SU-DHL-6 (cell line): Measurements from ENCODE around the gene FOSB.

ENCODE experiments used
- H2AFZ ChIP-seq: fragments of 200-600 bp; sonication (generic); 2 replicates; pipeline ENCODE4 v1.6.1; 2014; ENCODE audit warnings: low read depth, mild to moderate bottlenecking, moderate library complexity, mixed read lengths, antibody characterized with exemption, low read length; ENCODE audit not compliant: severe bottlenecking
- H3F3A ChIP-seq: fragments of 200-600 bp; shearing (Covaris generic); 2 replicates; pipeline ENCODE4 v1.6.0; 2016; ENCODE audit warnings: antibody characterized with exemption, mild to moderate bottlenecking; ENCODE audit not compliant: insufficient read depth
- H3K27ac ChIP-seq: fragments of 200-600 bp; sonication (generic); 2 replicates; pipeline ENCODE4 v1.5.1; 2016; ENCODE audit warnings: low read depth, mild to moderate bottlenecking, low read length, moderate library complexity, mixed read lengths
- H3K27me3 ChIP-seq: fragments of 200-600 bp; sonication (generic), shearing (Covaris generic); 2 replicates; pipeline ENCODE4 v1.6.0; 2014; ENCODE audit warnings: mild to moderate bottlenecking, low read length
- H3K36me3 ChIP-seq: fragments of 200-600 bp; sonication (generic); 2 replicates; pipeline ENCODE4 v1.6.1; 2014; ENCODE audit warnings: mild to moderate bottlenecking, low read length, mixed read lengths
- H3K4me2 ChIP-seq: fragments of 300-600, 200-600 bp; shearing (Covaris generic), sonication (generic); 2 replicates; pipeline ENCODE4 v1.6.0; 2014; ENCODE audit warnings: low read length, low read depth, mild to moderate bottlenecking; ENCODE audit not compliant: poor library complexity, severe bottlenecking
- H3K4me3 ChIP-seq: fragments of 200-600 bp; sonication (generic); 2 replicates; pipeline ENCODE4 v1.5.1; 2014; ENCODE audit warnings: antibody characterized with exemption, low read length, mild to moderate bottlenecking, mixed read lengths; ENCODE audit not compliant: insufficient read depth, poor library complexity, severe bottlenecking
- H3K79me2 ChIP-seq: fragments of 200-600 bp; sonication (generic); 2 replicates; pipeline ENCODE4 v1.6.1; 2014; ENCODE audit warnings: mild to moderate bottlenecking, low read length, moderate library complexity; ENCODE audit not compliant: insufficient read depth
- H3K9ac ChIP-seq: fragments of 200-600 bp; sonication (generic); 2 replicates; pipeline ENCODE4 v1.7.0; 2014; ENCODE audit warnings: mild to moderate bottlenecking, low read length
- H3K9me2 ChIP-seq: fragments of 200-600 bp; sonication (generic); replicated peaks from 2 replicates; pipeline ENCODE4 v1.6.1; 2014; ENCODE audit warnings: low read length; ENCODE audit not compliant: insufficient read depth
- H3K9me3 ChIP-seq: fragments of 200-600 bp; sonication (generic); 2 replicates; pipeline ENCODE4 v1.6.1; 2014; ENCODE audit warnings: low read length, mixed read lengths; ENCODE audit not compliant: insufficient read depth
- H4K20me1 ChIP-seq: fragments of 200-600 bp; sonication (generic); 2 replicates; pipeline ENCODE4 v1.6.1; 2014; ENCODE audit warnings: low read depth, mild to moderate bottlenecking, antibody characterized with exemption, low read length, moderate library complexity, mixed read lengths
- CTCF ChIP-seq: fragments of 200-600 bp; sonication (generic); IDR thresholded peaks from one replicate; pipeline ENCODE4 v1.5.1; 2017; ENCODE audit warnings: antibody characterized with exemption, mild to moderate bottlenecking, low read length, moderate library complexity; ENCODE audit not compliant: insufficient read depth, poor library complexity, severe bottlenecking
- EZH2phosphoT487 ChIP-seq: fragments of 200-600 bp; sonication (generic), shearing (Covaris generic); conservative IDR thresholded peaks from 2 replicates; pipeline ENCODE4 v1.6.1; 2018; ENCODE audit warnings: mild to moderate bottlenecking, antibody characterized with exemption, low read length, moderate library complexity, mixed read lengths

Gene FOSB

DNA sequence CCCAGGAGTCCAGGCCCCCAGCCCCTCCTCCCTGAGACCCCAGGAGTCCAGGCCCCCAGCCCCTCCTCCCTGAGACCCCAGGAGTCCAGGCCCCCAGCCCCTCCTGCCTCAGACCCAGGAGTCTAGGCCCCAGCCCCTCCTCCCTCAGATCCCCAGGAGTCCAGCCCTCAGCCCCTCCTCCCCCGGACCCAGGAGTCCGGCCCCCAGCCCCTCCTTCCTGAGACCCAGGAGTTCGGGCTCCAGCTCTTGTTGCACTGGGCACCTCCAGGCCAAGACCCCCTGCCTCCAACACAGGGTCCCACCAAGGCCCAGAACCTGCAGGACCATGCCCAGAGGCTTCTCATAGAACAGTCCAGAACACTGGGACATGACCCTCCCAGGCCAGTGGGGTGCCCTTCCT, 47.9 kb upstream of the FOSB start:
- Histone ChIP-seq H3K27ac (peak overlapping the region; percentile 75), H3F3A (peaks cover 15% of the 10 kb centered on the region)

DNA sequence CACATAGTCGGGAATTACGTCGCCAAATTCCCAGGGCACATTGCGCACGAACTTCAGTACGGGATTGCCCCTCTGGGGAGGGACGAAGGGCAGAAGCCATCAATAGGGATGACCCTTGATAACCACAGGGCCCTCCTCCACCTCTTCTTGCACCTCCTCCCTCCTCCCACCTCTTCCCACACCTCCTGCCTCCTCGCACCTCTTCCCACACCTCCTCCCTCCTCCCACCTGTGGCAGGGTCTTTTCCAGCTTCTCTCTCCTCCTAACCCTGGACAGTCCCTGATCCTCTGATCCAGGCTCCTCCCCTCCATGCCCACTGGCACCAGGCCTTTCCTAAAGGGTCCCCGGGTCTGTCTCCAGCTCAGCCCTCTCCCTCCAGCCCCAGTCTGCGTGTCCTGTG, 47.4 kb upstream of the FOSB start:
- Histone ChIP-seq H3K36me3 (no peaks in the 10 kb centered on the region), H3K9me2 (no peaks in the 10 kb centered on the region), H3F3A (peaks cover 15% of the 10 kb centered on the region), H4K20me1 (no peaks in the 10 kb centered on the region), H3K9me3 (no peaks in the 10 kb centered on the region), H3K79me2 (no peaks in the 10 kb centered on the region), H3K27ac (peak overlapping the region; percentile 75), H3K4me2 (peak overlapping the region; percentile 49), H3K27me3 (no peaks in the 10 kb centered on the region), H2AFZ (no peak overlapping the region), H3K9ac (no peak overlapping the region), H3K4me3 (no peak overlapping the region)
- TF ChIP-seq CTCF, result no peak
- no peak for TF ChIP-seq EZH2phosphoT487

More for the DNA sequence above, 47.9 kb upstream of the FOSB start:
- no peaks in the 10 kb centered on the region for H3K9me2 ChIP-seq
- no peak overlapping the region for H2AFZ ChIP-seq
- no peaks in the 10 kb centered on the region for H3K27me3 ChIP-seq
- peak overlapping the region; percentile 3 for H3K4me3 ChIP-seq
- H3K9me3 ChIP-seq, result no peaks in the 10 kb centered on the region
- no peaks in the 10 kb centered on the region for H3K79me2 ChIP-seq
- H3K4me2 ChIP-seq, result peak overlapping the region; percentile 49
- no peaks in the 10 kb centered on the region for H3K36me3 ChIP-seq
- no peak for TF ChIP-seq CTCF
- no peak for TF ChIP-seq EZH2phosphoT487
- H4K20me1 ChIP-seq, result no peaks in the 10 kb centered on the region
- peak overlapping the region; percentile 42 for H3K9ac ChIP-seq

GRCh38 chr19:45420871-45421270, 46.9 kb upstream of the FOSB start:
- peaks cover 15% of the 10 kb centered on the region for H3F3A ChIP-seq
- no peaks in the 10 kb centered on the region for H3K9me2 ChIP-seq
- H3K27me3 ChIP-seq, result no peaks in the 10 kb centered on the region
- no peak overlapping the region for H3K9ac ChIP-seq
- H3K9me3 ChIP-seq, result no peaks in the 10 kb centered on the region
- H3K4me2 ChIP-seq, result no peak overlapping the region
- no peaks in the 10 kb centered on the region for H3K36me3 ChIP-seq
- no peaks in the 10 kb centered on the region for H4K20me1 ChIP-seq
- H2AFZ ChIP-seq, result no peak overlapping the region
- H3K4me3 ChIP-seq, result no peak overlapping the region
- H3K79me2 ChIP-seq, result no peaks in the 10 kb centered on the region
- H3K27ac ChIP-seq, result no peak overlapping the region; the same call in 1 of the 2 replicates
- TF ChIP-seq CTCF (no peak), EZH2phosphoT487 (no peak)
